Epithelial cell of esophagus (primary cell): ENCODE results near the gene RSAD1.
"Not testable (repeated sequence)": the region's sequence is repeated elsewhere in the genome, so short reads cannot be mapped to it uniquely, and the experiment has no call there.

Experiments used
- DNase-seq: peaks from one replicate; pipeline ENCODE4 v3.0.0; 2010; ENCODE audit warnings: low read depth
- H3K4me3 ChIP-seq: 2 replicates; pipeline ENCODE4 v1.5.1; 2011; ENCODE audit warnings: mild to moderate bottlenecking, low read length, control low read depth
- TF ChIP-seq, protein P1 (sequence below): IDR thresholded peaks from 2 replicates; pipeline ENCODE4 v1.5.1; 2011; ENCODE audit warnings: low read depth, mild to moderate bottlenecking, low read length, control low read depth, inconsistent platforms; ENCODE audit not compliant: insufficient read depth; ENCODE audit errors: missing control alignments

Gene RSAD1

GRCh38 chr17:50472761-50473161 lies 5.9 kb upstream of the RSAD1 start:
- DNase-seq, H3K4me3 ChIP-seq: not testable (repeated sequence)
- TF ChIP-seq, protein P1, sequence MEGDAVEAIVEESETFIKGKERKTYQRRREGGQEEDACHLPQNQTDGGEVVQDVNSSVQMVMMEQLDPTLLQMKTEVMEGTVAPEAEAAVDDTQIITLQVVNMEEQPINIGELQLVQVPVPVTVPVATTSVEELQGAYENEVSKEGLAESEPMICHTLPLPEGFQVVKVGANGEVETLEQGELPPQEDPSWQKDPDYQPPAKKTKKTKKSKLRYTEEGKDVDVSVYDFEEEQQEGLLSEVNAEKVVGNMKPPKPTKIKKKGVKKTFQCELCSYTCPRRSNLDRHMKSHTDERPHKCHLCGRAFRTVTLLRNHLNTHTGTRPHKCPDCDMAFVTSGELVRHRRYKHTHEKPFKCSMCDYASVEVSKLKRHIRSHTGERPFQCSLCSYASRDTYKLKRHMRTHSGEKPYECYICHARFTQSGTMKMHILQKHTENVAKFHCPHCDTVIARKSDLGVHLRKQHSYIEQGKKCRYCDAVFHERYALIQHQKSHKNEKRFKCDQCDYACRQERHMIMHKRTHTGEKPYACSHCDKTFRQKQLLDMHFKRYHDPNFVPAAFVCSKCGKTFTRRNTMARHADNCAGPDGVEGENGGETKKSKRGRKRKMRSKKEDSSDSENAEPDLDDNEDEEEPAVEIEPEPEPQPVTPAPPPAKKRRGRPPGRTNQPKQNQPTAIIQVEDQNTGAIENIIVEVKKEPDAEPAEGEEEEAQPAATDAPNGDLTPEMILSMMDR, result peak; percentile 17

DNA sequence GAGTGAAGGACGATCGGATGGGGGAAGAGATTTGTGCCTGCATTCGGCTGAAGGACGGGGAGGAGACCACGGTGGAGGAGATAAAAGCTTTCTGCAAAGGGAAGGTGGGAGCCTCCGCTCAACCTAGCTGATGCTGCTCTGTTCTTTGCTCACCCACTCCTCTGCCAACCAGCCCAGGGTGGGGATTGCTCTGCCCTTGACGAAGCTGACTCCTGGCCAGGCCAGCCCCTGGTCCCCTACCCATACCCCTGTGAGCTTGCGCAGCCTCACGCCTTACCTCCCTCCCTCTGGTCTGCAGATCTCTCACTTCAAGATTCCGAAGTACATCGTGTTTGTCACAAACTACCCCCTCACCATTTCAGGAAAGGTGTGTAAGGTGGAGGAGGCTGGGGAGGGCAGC lies 4.8 kb upstream of the RSAD1 start:
- TF ChIP-seq, protein P1, result no peak
- DNase-seq, result no peak
- no peak overlapping the region for H3K4me3 ChIP-seq

DNA sequence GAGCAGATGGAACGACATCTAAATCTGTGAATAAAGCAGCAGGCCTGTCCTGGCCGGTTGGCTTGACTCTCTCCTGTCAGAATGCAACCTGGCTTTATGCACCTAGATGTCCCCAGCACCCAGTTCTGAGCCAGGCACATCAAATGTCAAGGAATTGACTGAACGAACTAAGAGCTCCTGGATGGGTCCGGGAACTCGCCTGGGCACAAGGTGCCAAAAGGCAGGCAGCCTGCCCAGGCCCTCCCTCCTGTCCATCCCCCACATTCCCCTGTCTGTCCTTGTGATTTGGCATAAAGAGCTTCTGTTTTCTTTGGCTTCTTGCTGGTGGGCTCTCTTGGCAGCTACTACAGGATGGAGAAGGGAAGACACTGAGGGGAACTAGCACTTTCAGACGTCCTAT lies 4.1 kb upstream of the RSAD1 start:
- TF ChIP-seq, protein P1, result no peak
- no peak for DNase-seq
- no peak overlapping the region for H3K4me3 ChIP-seq

GRCh38 chr17:50475362-50475761 lies 3.3 kb upstream of the RSAD1 start:
- no peak for DNase-seq
- TF ChIP-seq, protein P1, result no peak
- no peak overlapping the region for H3K4me3 ChIP-seq

GRCh38 chr17:50475775-50476544 lies 2.7 kb upstream of the RSAD1 start:
- DNase-seq, H3K4me3 ChIP-seq: not testable (repeated sequence)

DNA sequence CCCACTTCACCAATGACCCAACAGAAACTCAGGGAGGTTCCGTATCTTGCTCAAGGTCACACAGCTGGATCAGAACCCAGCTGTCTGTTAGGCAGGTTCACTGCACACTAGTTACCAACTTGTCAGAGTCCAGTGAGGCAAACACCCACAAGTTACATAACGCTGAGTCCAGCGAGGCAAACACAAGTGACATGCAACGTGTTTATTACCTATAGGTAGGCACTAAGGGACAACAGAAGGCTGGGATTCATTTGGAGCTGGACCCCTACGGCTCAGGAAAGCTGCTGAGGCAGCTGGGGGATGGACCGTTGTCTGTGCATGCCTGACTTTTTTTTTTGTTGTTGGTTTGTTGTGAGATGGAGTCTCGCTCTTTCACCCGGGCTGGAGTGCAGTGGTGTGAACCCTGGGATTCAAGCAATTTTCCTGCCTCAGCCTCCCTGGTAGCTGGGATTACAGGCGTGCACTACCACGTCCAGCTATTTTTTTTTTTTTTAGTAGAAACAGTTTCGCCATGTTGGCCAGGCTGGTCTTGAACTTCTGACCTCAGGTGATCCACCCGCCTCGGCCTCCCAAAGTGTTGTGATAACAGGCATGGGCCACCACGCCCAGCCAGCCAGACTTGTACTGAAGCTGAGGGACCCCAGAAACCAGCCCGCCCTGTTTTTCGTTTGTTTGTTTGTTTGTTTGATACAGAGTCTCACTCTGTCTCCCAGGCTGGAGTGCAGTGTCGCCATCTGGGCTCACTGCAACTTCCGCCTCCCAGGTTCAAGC lies 1.9 kb upstream of the RSAD1 start:
- TF ChIP-seq, protein P1, result no peak
- H3K4me3 ChIP-seq, result no peak overlapping the region
- no peak for DNase-seq

GRCh38 chr17:50477976-50478375 lies 684 bp upstream of the RSAD1 start:
- no peak for DNase-seq
- TF ChIP-seq, protein P1, result no peak
- no peak overlapping the region for H3K4me3 ChIP-seq
